Mesenchymal stem cell (in vitro differentiated cells and primary cell): ENCODE results near the gene ZC3H18.

Source experiments
- DNase-seq: peaks from one replicate; pipeline ENCODE4 v3.0.0-alpha.2; 2013
- H2AFZ ChIP-seq: one replicate; pipeline ENCODE4 v1.6.1; 2013; ENCODE audit warnings: low read depth, mild to moderate bottlenecking, control low read depth, inconsistent platforms, low read length, moderate library complexity
- H2AK5ac ChIP-seq: 2 replicates; pipeline ENCODE4 v1.6.1; 2013; ENCODE audit warnings: low read length, moderate library complexity, mild to moderate bottlenecking, inconsistent platforms; ENCODE audit not compliant: severe bottlenecking
- H2BK120ac ChIP-seq: one replicate; pipeline ENCODE4 v1.6.1; 2013; ENCODE audit warnings: low read depth, mild to moderate bottlenecking, inconsistent platforms, low read length, moderate library complexity
- H2BK12ac ChIP-seq, 2 experiments: one replicate each; pipeline ENCODE4 v1.6.1; 2013; ENCODE audit warnings: inconsistent platforms in 2 of 2, low read length in 2 of 2, mild to moderate bottlenecking in 2 of 2, moderate library complexity in 2 of 2, control low read depth in 1 of 2
- H2BK15ac ChIP-seq: one replicate; pipeline ENCODE4 v1.6.1; 2013; ENCODE audit warnings: mild to moderate bottlenecking, low read depth, inconsistent platforms; ENCODE audit not compliant: poor library complexity, severe bottlenecking
- H2BK5ac ChIP-seq: 2 replicates; pipeline ENCODE4 v1.6.1; 2013; ENCODE audit warnings: low read depth, mild to moderate bottlenecking, low read length, control low read depth, inconsistent platforms; ENCODE audit not compliant: poor library complexity, severe bottlenecking
- H3K14ac ChIP-seq, 2 experiments: one replicate each; pipeline ENCODE4 v1.6.1; 2013; ENCODE audit warnings: inconsistent platforms in 2 of 2, low read length in 2 of 2, control low read depth in 1 of 2, mild to moderate bottlenecking in 1 of 2, moderate library complexity in 1 of 2
- H3K18ac ChIP-seq, 2 experiments: one replicate each; pipeline ENCODE4 v1.6.1; 2013; ENCODE audit warnings: inconsistent platforms in 2 of 2, low read length in 2 of 2, control low read depth in 1 of 2, low read depth in 1 of 2, mild to moderate bottlenecking in 1 of 2
- H3K23ac ChIP-seq, 2 experiments: one replicate each; pipeline ENCODE4 v1.6.1; 2013; ENCODE audit warnings: inconsistent platforms in 2 of 2, low read length in 2 of 2, mild to moderate bottlenecking in 2 of 2, moderate library complexity in 2 of 2, control low read depth in 1 of 2
- H3K27ac ChIP-seq: 2 replicates; pipeline ENCODE4 v1.5.1; 2013; ENCODE audit warnings: mild to moderate bottlenecking, moderate library complexity, low read length, control low read depth, inconsistent platforms; ENCODE audit not compliant: poor library complexity, severe bottlenecking
- H3K27me3 ChIP-seq, 2 experiments: 2 replicates each; pipeline versions ENCODE4 v1.6.1 to v1.7.0; 2013; ENCODE audit warnings: low read length in 2 of 2, mild to moderate bottlenecking in 2 of 2, moderate library complexity in 2 of 2, control low read depth in 1 of 2, inconsistent platforms in 1 of 2; ENCODE audit not compliant: control insufficient read depth in 1 of 2, insufficient read depth in 1 of 2
- H3K36me3 ChIP-seq, 2 experiments: 2 replicates each; pipeline versions ENCODE4 v1.6.1 to v1.7.0; 2013; ENCODE audit warnings: low read length in 2 of 2, control low read depth in 1 of 2, inconsistent platforms in 1 of 2, low read depth in 1 of 2, mild to moderate bottlenecking in 1 of 2; ENCODE audit not compliant: insufficient read depth in 2 of 2, control insufficient read depth in 1 of 2
- H3K4ac ChIP-seq, 2 experiments: one replicate each; pipeline ENCODE4 v1.6.1; 2013; ENCODE audit warnings: inconsistent platforms in 2 of 2, low read length in 2 of 2, mild to moderate bottlenecking in 2 of 2, moderate library complexity in 2 of 2, control low read depth in 1 of 2, low read depth in 1 of 2
- H3K4me1 ChIP-seq: 2 replicates; pipeline ENCODE4 v1.6.1; 2013; ENCODE audit warnings: low read depth, low read length, control low read depth; ENCODE audit not compliant: control insufficient read depth, insufficient read depth
- H3K4me2 ChIP-seq: 2 replicates; pipeline ENCODE4 v1.6.1; 2013; ENCODE audit warnings: low read length, mild to moderate bottlenecking, inconsistent platforms; ENCODE audit not compliant: poor library complexity, severe bottlenecking
- H3K4me3 ChIP-seq, 2 experiments: 2 replicates each; pipeline versions ENCODE4 v1.5.1 to v1.7.0; 2013; ENCODE audit warnings: low read length in 2 of 2, mild to moderate bottlenecking in 2 of 2, control low read depth in 1 of 2, low read depth in 1 of 2; ENCODE audit not compliant: insufficient read depth in 1 of 2
- H3K79me1 ChIP-seq: replicated peaks from 2 replicates; pipeline ENCODE4 v1.6.1; 2013; ENCODE audit warnings: mild to moderate bottlenecking, control low read depth, low read length, inconsistent platforms; ENCODE audit not compliant: poor library complexity, severe bottlenecking
- H3K9ac ChIP-seq: 2 replicates; pipeline ENCODE4 v1.7.0; 2013; ENCODE audit warnings: mild to moderate bottlenecking, low read length, moderate library complexity
- H3K9me3 ChIP-seq: 2 replicates; pipeline ENCODE4 v1.7.0; 2013; ENCODE audit warnings: mild to moderate bottlenecking, low read length; ENCODE audit not compliant: control insufficient read depth
- H4K8ac ChIP-seq: one replicate; pipeline ENCODE4 v1.6.1; 2013; ENCODE audit warnings: inconsistent platforms, mild to moderate bottlenecking, low read length, moderate library complexity
- H4K91ac ChIP-seq: one replicate; pipeline ENCODE4 v1.6.1; 2013; ENCODE audit warnings: mild to moderate bottlenecking, low read length, inconsistent platforms
- WGBS: methylation state at CpG from one replicate; pipeline ENCODE4 v1.1.7; 2013; ENCODE audit warnings: mixed read lengths; 5-methylcytosine and 5-hydroxymethylcytosine counted together

Gene ZC3H18

DNA sequence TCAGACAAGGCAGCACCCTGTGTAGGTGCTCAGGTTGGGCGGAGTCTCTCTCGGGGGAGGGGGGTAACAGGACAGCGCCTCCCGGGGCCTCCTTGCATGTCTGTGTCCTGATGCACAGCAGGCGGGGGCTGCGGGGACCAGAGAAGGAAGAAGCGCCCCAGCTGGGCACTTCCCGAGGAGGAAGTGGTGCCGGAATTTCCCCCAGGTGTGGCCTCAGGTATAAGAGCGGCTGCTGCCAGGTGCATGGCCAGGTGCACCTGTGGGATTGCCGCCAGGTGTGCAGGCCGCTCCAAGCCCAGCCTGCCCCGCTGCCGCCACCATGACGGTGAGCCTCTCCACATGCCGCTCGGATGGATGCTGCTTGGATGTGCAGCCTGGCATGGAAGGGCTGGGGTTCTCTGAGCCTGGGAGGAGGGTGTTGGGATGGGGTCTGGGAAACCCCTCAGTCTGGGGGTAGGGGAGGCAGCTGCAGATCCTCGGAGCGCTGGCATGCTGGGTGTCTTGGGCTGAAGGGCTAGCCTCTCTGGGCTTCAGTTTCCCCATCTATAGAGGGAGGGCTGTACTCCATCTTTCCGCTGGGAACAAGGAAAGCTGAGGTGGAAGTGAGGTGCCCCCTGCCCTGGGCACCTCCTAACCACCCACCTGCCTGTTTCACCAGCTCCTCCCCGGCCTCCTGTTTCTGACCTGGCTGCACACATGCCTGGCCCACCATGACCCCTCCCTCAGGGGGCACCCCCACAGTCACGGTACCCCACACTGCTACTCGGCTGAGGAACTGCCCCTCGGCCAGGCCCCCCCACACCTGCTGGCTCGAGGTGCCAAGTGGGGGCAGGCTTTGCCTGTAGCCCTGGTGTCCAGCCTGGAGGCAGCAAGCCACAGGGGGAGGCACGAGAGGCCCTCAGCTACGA, 68.4 kb downstream of the ZC3H18 start, which contains the start of gene IL17C:
IL17C (plus strand) TSS at position 250 of the 908 bp plus-strand sequence; CDS start at position 320, 70 bp downstream.
- no peak within 1 kb of the TSS for H2BK5ac ChIP-seq
- no peak within 1 kb of the TSS for H2AFZ ChIP-seq
- no peak within 1 kb of the TSS for H2AK5ac ChIP-seq
- H3K79me1 ChIP-seq: no peaks in the 10 kb centered on the region
- no peak for DNase-seq
- no peak within 1 kb of the TSS for H4K8ac ChIP-seq
- no peak within 1 kb of the TSS for H3K18ac ChIP-seq
- no peak within 1 kb of the TSS for H2BK15ac ChIP-seq
- no peak within 1 kb of the TSS for H2BK120ac ChIP-seq
- peaks cover 25% of the 10 kb centered on the region for H3K4me1 ChIP-seq
- no peak within 1 kb of the TSS for H3K23ac ChIP-seq
- H3K27ac ChIP-seq: no peak within 1 kb of the TSS
- H3K27me3 ChIP-seq: peaks cover 26 to 58% of the 10 kb centered on the region in 2 experiments
- peaks cover 0 to 19% of the 10 kb centered on the region in 2 experiments for H3K36me3 ChIP-seq
- no peak within 1 kb of the TSS for H3K14ac ChIP-seq
- no peak within 1 kb of the TSS for H3K9ac ChIP-seq
- H3K4me3 ChIP-seq: no peak within 1 kb of the TSS
- no peaks in the 10 kb centered on the region for H3K9me3 ChIP-seq
- H2BK12ac ChIP-seq: peak within 1 kb of the TSS in 1 of 2 experiments; percentile 24
- no peak within 1 kb of the TSS for H3K4me2 ChIP-seq
- 69% methylated on average over 25 of the region's 27 CpGs for WGBS
- H4K91ac ChIP-seq: no peak within 1 kb of the TSS
- no peak within 1 kb of the TSS for H3K4ac ChIP-seq

DNA sequence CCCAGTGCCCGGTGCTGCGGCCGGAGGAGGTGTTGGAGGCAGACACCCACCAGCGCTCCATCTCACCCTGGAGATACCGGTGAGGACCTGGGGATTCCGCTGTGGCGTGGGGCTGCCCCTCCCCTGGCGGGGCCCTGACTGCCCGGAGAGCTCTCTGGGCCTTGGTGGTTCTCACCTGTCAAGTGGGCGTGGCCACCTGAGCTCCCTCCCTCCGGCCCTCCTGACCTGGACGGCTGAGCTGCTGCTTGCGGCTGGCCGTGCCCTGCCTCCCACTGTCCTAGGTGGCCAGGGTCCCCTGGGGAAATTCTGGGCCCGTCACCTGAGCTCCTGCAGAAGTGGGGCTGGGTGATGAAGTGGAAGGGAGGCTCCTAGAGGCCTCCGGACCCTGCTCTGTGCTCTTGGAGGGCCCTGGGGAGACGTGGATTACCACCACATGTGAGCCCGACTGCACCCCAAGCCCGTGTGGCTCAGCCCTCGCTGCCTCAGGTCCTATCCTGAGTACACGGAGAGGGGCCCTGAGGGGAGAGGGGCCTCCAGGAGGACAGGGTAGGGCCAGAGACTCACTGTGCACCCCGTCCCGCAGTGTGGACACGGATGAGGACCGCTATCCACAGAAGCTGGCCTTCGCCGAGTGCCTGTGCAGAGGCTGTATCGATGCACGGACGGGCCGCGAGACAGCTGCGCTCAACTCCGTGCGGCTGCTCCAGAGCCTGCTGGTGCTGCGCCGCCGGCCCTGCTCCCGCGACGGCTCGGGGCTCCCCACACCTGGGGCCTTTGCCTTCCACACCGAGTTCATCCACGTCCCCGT, 69.2 kb downstream of the ZC3H18 start:
- Histone ChIP-seq H3K36me3 (peaks cover 0 to 23% of the 10 kb centered on the region in 2 experiments), H3K14ac (no peak overlapping the region), H3K27ac (no peak overlapping the region), H3K27me3 (peaks cover 26 to 58% of the 10 kb centered on the region in 2 experiments), H3K9ac (no peak overlapping the region), H2BK12ac (no peak overlapping the region), H3K9me3 (no peaks in the 10 kb centered on the region), H4K8ac (no peak overlapping the region), H2AFZ (no peak overlapping the region), H3K23ac (no peak overlapping the region), H3K4me2 (no peak overlapping the region), H2BK5ac (no peak overlapping the region), H3K4ac (no peak overlapping the region), H3K18ac (no peak overlapping the region), H4K91ac (no peak overlapping the region), H3K79me1 (peaks cover 1% of the 10 kb centered on the region), H2AK5ac (no peak overlapping the region), H2BK15ac (no peak overlapping the region), H3K4me1 (peaks cover 17% of the 10 kb centered on the region), H3K4me3 (no peak overlapping the region), H2BK120ac (no peak overlapping the region)
- DNase-seq: no peak
- 67% methylated on average over 42 of the region's 45 CpGs for WGBS

DNA sequence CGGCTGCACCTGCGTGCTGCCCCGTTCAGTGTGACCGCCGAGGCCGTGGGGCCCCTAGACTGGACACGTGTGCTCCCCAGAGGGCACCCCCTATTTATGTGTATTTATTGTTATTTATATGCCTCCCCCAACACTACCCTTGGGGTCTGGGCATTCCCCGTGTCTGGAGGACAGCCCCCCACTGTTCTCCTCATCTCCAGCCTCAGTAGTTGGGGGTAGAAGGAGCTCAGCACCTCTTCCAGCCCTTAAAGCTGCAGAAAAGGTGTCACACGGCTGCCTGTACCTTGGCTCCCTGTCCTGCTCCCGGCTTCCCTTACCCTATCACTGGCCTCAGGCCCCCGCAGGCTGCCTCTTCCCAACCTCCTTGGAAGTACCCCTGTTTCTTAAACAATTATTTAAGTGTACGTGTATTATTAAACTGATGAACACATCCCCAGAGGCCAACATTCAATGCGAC, 69.9 kb downstream of the ZC3H18 start:
- H3K4ac ChIP-seq: no peak overlapping the region
- no peak overlapping the region for H3K18ac ChIP-seq
- H2AFZ ChIP-seq: no peak overlapping the region
- H3K4me2 ChIP-seq: no peak overlapping the region
- no peak overlapping the region for H4K8ac ChIP-seq
- H2BK12ac ChIP-seq: no peak overlapping the region
- 74% methylated on average over 4 of the region's 13 CpGs for WGBS
- H4K91ac ChIP-seq: no peak overlapping the region
- no peak for DNase-seq
- H3K23ac ChIP-seq: no peak overlapping the region
- peaks cover 26 to 57% of the 10 kb centered on the region in 2 experiments for H3K27me3 ChIP-seq
- no peak overlapping the region for H3K9ac ChIP-seq
- no peak overlapping the region for H2BK15ac ChIP-seq
- no peak overlapping the region for H3K27ac ChIP-seq
- no peak overlapping the region for H2AK5ac ChIP-seq
- peaks cover 1% of the 10 kb centered on the region for H3K79me1 ChIP-seq
- H3K9me3 ChIP-seq: no peaks in the 10 kb centered on the region
- H3K4me1 ChIP-seq: peaks cover 10% of the 10 kb centered on the region
- H2BK5ac ChIP-seq: no peak overlapping the region
- peaks cover 0 to 26% of the 10 kb centered on the region in 2 experiments for H3K36me3 ChIP-seq
- no peak overlapping the region for H3K14ac ChIP-seq
- no peak overlapping the region for H3K4me3 ChIP-seq
- no peak overlapping the region for H2BK120ac ChIP-seq
